Esophagus muscularis mucosa (tissue), 4 donors: ENCODE measurements around the gene DBN1. TPM values are rescaled to one million over a fixed set of nuclear protein-coding genes. Genes with fewer than 3 reads are reported as not detected.

Experiments used
- DNase-seq: peaks from one replicate; pipeline ENCODE4 v3.0.0-alpha.2; 2017; ENCODE audit errors: extremely low spot score
- H3K27ac ChIP-seq, 4 donors: fragments of 200-600 bp; sonication (generic); replicated peaks in 1 of 4; 1 replicate in 3 of 4; 2 replicates in 1 of 4; pipeline ENCODE4 v1.5.1; 2016 to 2019; ENCODE audit warnings: mild to moderate bottlenecking in 1 of 4
- H3K27me3 ChIP-seq, 4 donors: fragments of 200-600 bp; sonication (generic); one replicate each; pipeline versions ENCODE4 v1.5.1 to v1.6.0; 2016 to 2019
- H3K36me3 ChIP-seq, 4 donors: fragments of 200-600 bp; sonication (generic); one replicate each; pipeline ENCODE4 v1.5.1; 2016 to 2019
- H3K4me1 ChIP-seq, 4 donors: fragments of 200-600 bp; sonication (generic); one replicate each; pipeline ENCODE4 v1.5.1; 2016 to 2019
- H3K4me3 ChIP-seq, 4 donors: fragments of 200-600 bp; sonication (generic); 1 replicate in 2 of 4; 2 replicates in 2 of 4; pipeline ENCODE4 v1.5.1; 2016 to 2019; ENCODE audit warnings: mild to moderate bottlenecking in 4 of 4, moderate library complexity in 1 of 4
- H3K9me3 ChIP-seq, 4 donors: fragments of 200-600 bp; sonication (generic); 1 replicate in 3 of 4; 2 replicates in 1 of 4; pipeline ENCODE4 v1.5.1; 2016 to 2019
- EP300 ChIP-seq: sonication (generic); formaldehyde crosslinking; IDR thresholded peaks from one replicate; pipeline ENCODE4 v1.6.1; 2017; ENCODE audit warnings: antibody characterized with exemption
- POLR2A ChIP-seq: fragments of 450-650 bp; IDR thresholded peaks from one replicate; pipeline ENCODE4 v1.6.1; 2017; ENCODE audit warnings: antibody characterized with exemption, moderate library complexity, mild to moderate bottlenecking, low read depth
- POLR2AphosphoS5 ChIP-seq, 2 donors: sonication (generic); formaldehyde crosslinking; IDR thresholded peaks; one replicate each; pipeline ENCODE4 v1.6.1; 2017; ENCODE audit warnings: antibody characterized with exemption in 2 of 2
- WGBS: methylation state at CpG from one replicate; pipeline ENCODE4 v1.1.5; 2018; 5-methylcytosine and 5-hydroxymethylcytosine counted together
- intact Hi-C: fragments of 100-400 bp; cut with DNase I; formaldehyde crosslinking; loops from one replicate; pipeline ENCODE4 v1.15.1; 2023
- total RNA-seq, 4 donors: library from RNA; depleted of rRNA; stranded (reverse); fragments of >200 nt; gene quantifications; one replicate each; pipeline versions ENCODE4 v1.1.0 to v1.2.1, GENCODE V29; 2016
- TF ChIP-seq, protein P1 (sequence below), 3 experiments: fragments of 200-600 bp in 2 of 3; fragments of 450-650 bp in 1 of 3; sonication (generic) in 2 of 3; IDR thresholded peaks; one replicate each; pipeline ENCODE4 v1.5.1; 2017 to 2019; ENCODE audit warnings: antibody characterized with exemption in 3 of 3, mild to moderate bottlenecking in 2 of 3, moderate library complexity in 1 of 3

DBN1 gene
- total RNA-seq, 4 donors from 2014 or later, result 92.2 to 160 (median 130) TPM

- Histone ChIP-seq H3K27ac (no peak overlapping the region), H3K36me3 (peaks cover 20 to 65% (median 62%) of the 10 kb centered on the region in 4 donors), H3K9me3 (no peaks in the 10 kb centered on the region), H3K27me3 (no peaks in the 10 kb centered on the region), H3K4me3 (no peak overlapping the region), H3K4me1 (peaks cover 0 to 2% (median under 1%) of the 10 kb centered on the region in 4 donors)
- WGBS, result 93% methylated on average over 15 of the region's 24 CpGs
- DNase-seq, result no peak
- TF ChIP-seq EP300 (no peak), POLR2A (no peak)
- TF ChIP-seq, protein P1, sequence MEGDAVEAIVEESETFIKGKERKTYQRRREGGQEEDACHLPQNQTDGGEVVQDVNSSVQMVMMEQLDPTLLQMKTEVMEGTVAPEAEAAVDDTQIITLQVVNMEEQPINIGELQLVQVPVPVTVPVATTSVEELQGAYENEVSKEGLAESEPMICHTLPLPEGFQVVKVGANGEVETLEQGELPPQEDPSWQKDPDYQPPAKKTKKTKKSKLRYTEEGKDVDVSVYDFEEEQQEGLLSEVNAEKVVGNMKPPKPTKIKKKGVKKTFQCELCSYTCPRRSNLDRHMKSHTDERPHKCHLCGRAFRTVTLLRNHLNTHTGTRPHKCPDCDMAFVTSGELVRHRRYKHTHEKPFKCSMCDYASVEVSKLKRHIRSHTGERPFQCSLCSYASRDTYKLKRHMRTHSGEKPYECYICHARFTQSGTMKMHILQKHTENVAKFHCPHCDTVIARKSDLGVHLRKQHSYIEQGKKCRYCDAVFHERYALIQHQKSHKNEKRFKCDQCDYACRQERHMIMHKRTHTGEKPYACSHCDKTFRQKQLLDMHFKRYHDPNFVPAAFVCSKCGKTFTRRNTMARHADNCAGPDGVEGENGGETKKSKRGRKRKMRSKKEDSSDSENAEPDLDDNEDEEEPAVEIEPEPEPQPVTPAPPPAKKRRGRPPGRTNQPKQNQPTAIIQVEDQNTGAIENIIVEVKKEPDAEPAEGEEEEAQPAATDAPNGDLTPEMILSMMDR (IDR thresholded peaks at IDR 0.05), result no peak
- intact Hi-C loops, result no loop called here
Observed at GRCh38 chr5:177440211-177440989, 33.0 kb downstream of the DBN1 start.

DNA sequence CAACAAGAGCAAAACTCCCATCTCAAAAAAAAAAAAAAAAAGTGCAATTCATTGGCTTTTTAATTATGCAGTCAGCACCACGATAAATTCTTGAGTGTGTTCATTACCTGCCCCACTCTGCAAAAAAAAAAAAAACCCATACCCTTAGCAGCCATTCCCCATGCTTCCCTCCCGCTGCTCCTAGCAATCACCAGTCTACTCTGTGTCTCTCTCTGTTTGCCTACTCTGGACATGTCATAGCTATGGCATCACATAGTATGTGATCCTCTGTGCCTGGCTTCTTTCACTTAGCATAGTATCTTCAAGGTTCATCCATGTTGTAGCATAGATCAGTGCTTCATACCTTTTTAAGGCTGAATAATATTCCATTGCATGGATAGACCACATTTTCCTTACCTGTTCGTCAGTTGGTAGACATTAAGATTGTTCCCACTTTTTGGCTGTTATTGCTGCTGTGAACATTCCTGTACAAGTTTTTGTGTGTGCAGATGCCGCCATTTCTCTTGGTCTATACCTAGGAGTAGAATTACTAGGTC is 33.8 kb downstream of the DBN1 start:
- 97% methylated on average over 4 of the region's 4 CpGs for WGBS
- intact Hi-C loops, result no loop called here
- no peak overlapping the region for H3K4me3 ChIP-seq
- H3K9me3 ChIP-seq, result no peaks in the 10 kb centered on the region
- no peaks in the 10 kb centered on the region for H3K27me3 ChIP-seq
- no peaks in the 10 kb centered on the region for H3K4me1 ChIP-seq
- TF ChIP-seq, protein P1 (IDR thresholded peaks at IDR 0.05), result no peak
- no peak for TF ChIP-seq POLR2AphosphoS5 (IDR thresholded peaks at IDR 0.05)
- TF ChIP-seq POLR2A, result no peak
- TF ChIP-seq EP300, result no peak
- no peak overlapping the region for H3K27ac ChIP-seq
- H3K36me3 ChIP-seq, result peaks cover 27 to 73% (median 70%) of the 10 kb centered on the region in 4 donors
- DNase-seq, result no peak

GRCh38 chr5:177438468-177438867 is 35.0 kb downstream of the DBN1 start:
- no peak overlapping the region for H3K4me3 ChIP-seq
- H3K9me3 ChIP-seq, result no peaks in the 10 kb centered on the region
- intact Hi-C loops, result no loop called here
- WGBS, result 91% methylated on average over 10 of the region's 10 CpGs
- no peak for TF ChIP-seq POLR2A
- TF ChIP-seq EP300, result no peak
- TF ChIP-seq, protein P1 (IDR thresholded peaks at IDR 0.05), result no peak
- H3K27me3 ChIP-seq, result no peaks in the 10 kb centered on the region
- H3K36me3 ChIP-seq, result peaks cover 39 to 84% (median 81%) of the 10 kb centered on the region in 4 donors
- no peak overlapping the region for H3K27ac ChIP-seq
- no peaks in the 10 kb centered on the region for H3K4me1 ChIP-seq
- DNase-seq, result no peak

- peaks cover 0 to 2% (median under 1%) of the 10 kb centered on the region in 4 donors for H3K4me1 ChIP-seq
- no peak overlapping the region for H3K4me3 ChIP-seq
- H3K27ac ChIP-seq, result no peak overlapping the region
- intact Hi-C loops, result no loop called here
- peaks cover 46 to 92% (median 89%) of the 10 kb centered on the region in 4 donors for H3K36me3 ChIP-seq
- no peaks in the 10 kb centered on the region for H3K27me3 ChIP-seq
- H3K9me3 ChIP-seq, result no peaks in the 10 kb centered on the region
- 76% methylated on average over 4 of the region's 4 CpGs for WGBS
- no peak for TF ChIP-seq POLR2A
- TF ChIP-seq, protein P1 (IDR thresholded peaks at IDR 0.05), result no peak
- no peak for TF ChIP-seq EP300
- TF ChIP-seq POLR2AphosphoS5 (IDR thresholded peaks at IDR 0.05), result no peak
- DNase-seq, result no peak
Observed at GRCh38 chr5:177437623-177438022, 35.8 kb downstream of the DBN1 start.
